ENCODE measurements around the gene ULK1.

- TF ChIP-seq CTCF (IDR thresholded peaks at IDR 0.05) (no peak), POLR2A (IDR thresholded peaks at IDR 0.05) (no peak)
These were observed 10.7 kb downstream of the ULK1 start for GRCh38 chr12:131905081-131905629.

Measured in uterus (tissue), 2 donors.